Smooth muscle cell (in vitro differentiated cells): Measurements from ENCODE around the gene GMEB2. TPM values are rescaled to one million over a fixed set of nuclear protein-coding genes. Genes with fewer than 3 reads are reported as not detected.

Experiments used
- DNase-seq: peaks from one replicate; lab custom pipeline; 2025; ENCODE audit not compliant: unreplicated experiment; lab: John Stamatoyannopoulos, UW
- H2AFZ ChIP-seq: fragments of 200-600 bp; sonication (generic); 2 replicates; pipeline ENCODE4 v1.6.0; 2016; ENCODE audit warnings: antibody characterized with exemption, low read depth, mild to moderate bottlenecking
- H3F3A ChIP-seq: fragments of 200-600 bp; sonication (generic); 2 replicates; pipeline ENCODE4 v1.6.0; 2017; ENCODE audit warnings: antibody characterized with exemption, low read depth
- H3K27ac ChIP-seq: fragments of 200-600 bp; sonication (generic); 2 replicates; pipeline ENCODE4 v1.5.1; 2016; ENCODE audit warnings: low read depth, mild to moderate bottlenecking
- H3K27me3 ChIP-seq: fragments of 200-600 bp; sonication (generic); 2 replicates; pipeline ENCODE4 v1.6.1; 2016; ENCODE audit warnings: low read depth, mild to moderate bottlenecking
- H3K36me3 ChIP-seq: fragments of 200-600 bp; sonication (generic); 2 replicates; pipeline ENCODE4 v1.5.1; 2016; ENCODE audit warnings: low read depth
- H3K4me1 ChIP-seq: fragments of 200-600 bp; sonication (generic); 2 replicates; pipeline ENCODE4 v1.5.1; 2016; ENCODE audit warnings: low read depth
- H3K4me2 ChIP-seq: fragments of 200-600 bp; sonication (generic); 2 replicates; pipeline ENCODE4 v1.6.0; 2016; ENCODE audit warnings: mild to moderate bottlenecking
- H3K4me3 ChIP-seq: fragments of 200-600 bp; sonication (generic); 2 replicates; pipeline ENCODE4 v1.5.1; 2016; ENCODE audit warnings: mild to moderate bottlenecking
- H3K79me2 ChIP-seq: fragments of 200-600 bp; sonication (generic); 2 replicates; pipeline ENCODE4 v1.6.0; 2016; ENCODE audit warnings: low read depth, mild to moderate bottlenecking
- H3K9ac ChIP-seq: fragments of 200-600 bp; sonication (generic); 2 replicates; pipeline ENCODE4 v1.6.0; 2016; ENCODE audit warnings: low read depth
- H3K9me3 ChIP-seq: fragments of 200-600 bp; sonication (generic); replicated peaks from 2 replicates; pipeline ENCODE4 v1.5.1; 2016; ENCODE audit warnings: low read depth
- H4K20me1 ChIP-seq: fragments of 200-600 bp; sonication (generic); 2 replicates; pipeline ENCODE4 v1.6.0; 2016; ENCODE audit warnings: low read depth
- WGBS: methylation state at CpG from one replicate; pipeline ENCODE4 v1.1.7; 2016; ENCODE audit warnings: low lambda C conversion rate; 5-methylcytosine and 5-hydroxymethylcytosine counted together
- polyA plus RNA-seq: library from polyadenylated mRNA; unstranded; fragments of >200 nt; fragmentation: Nextera tagmentation; extraction: Ambion mirVana; gene quantifications from 2 replicates; pipeline ENCODE4 v1.2.1, GENCODE V29; 2016
- total RNA-seq: library from RNA; depleted of rRNA; stranded (reverse); fragments of >200 nt; gene quantifications from 2 replicates; pipeline ENCODE4 v1.2.3, GENCODE V29; 2014
- TF ChIP-seq, protein P1 (sequence below): fragments of 200-600 bp; sonication (generic); IDR thresholded peaks from 2 replicates; pipeline ENCODE4 v1.5.1; 2017; ENCODE audit warnings: borderline replicate concordance, mild to moderate bottlenecking, antibody characterized with exemption; ENCODE audit not compliant: insufficient read depth, poor library complexity, severe bottlenecking

The GMEB2 gene
- total and polyA plus RNA-seq, 2 experiments from 2014 or later: 8.9 to 11.3 TPM

GRCh38 chr20:63553933-63554290 lies 73.0 kb downstream of the GMEB2 start, which contains the start of gene FNDC11:
FNDC11 (plus strand) TSS chr20:63554159; CDS start chr20:63555664, 1,505 bp downstream.
- Histone ChIP-seq H4K20me1 (no peaks in the 10 kb centered on the region), H2AFZ (peak within 1 kb of the TSS; percentile 84), H3K4me2 (peak within 1 kb of the TSS; percentile 100), H3K36me3 (no peaks in the 10 kb centered on the region), H3F3A (peaks cover 18% of the 10 kb centered on the region), H3K27me3 (no peaks in the 10 kb centered on the region), H3K4me3 (peak within 1 kb of the TSS; percentile 87), H3K9me3 (no peaks in the 10 kb centered on the region), H3K79me2 (no peaks in the 10 kb centered on the region), H3K27ac (peak within 1 kb of the TSS; percentile 67), H3K9ac (peak within 1 kb of the TSS; percentile 93), H3K4me1 (peaks cover 8% of the 10 kb centered on the region)
- DNase-seq: peak; percentile 65
- TF ChIP-seq, protein P1, sequence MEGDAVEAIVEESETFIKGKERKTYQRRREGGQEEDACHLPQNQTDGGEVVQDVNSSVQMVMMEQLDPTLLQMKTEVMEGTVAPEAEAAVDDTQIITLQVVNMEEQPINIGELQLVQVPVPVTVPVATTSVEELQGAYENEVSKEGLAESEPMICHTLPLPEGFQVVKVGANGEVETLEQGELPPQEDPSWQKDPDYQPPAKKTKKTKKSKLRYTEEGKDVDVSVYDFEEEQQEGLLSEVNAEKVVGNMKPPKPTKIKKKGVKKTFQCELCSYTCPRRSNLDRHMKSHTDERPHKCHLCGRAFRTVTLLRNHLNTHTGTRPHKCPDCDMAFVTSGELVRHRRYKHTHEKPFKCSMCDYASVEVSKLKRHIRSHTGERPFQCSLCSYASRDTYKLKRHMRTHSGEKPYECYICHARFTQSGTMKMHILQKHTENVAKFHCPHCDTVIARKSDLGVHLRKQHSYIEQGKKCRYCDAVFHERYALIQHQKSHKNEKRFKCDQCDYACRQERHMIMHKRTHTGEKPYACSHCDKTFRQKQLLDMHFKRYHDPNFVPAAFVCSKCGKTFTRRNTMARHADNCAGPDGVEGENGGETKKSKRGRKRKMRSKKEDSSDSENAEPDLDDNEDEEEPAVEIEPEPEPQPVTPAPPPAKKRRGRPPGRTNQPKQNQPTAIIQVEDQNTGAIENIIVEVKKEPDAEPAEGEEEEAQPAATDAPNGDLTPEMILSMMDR: no peak
- 2% methylated on average over 9 of the region's 34 CpGs for WGBS

GRCh38 chr20:63553251-63553932 lies 73.5 kb downstream of the GMEB2 start:
- Histone ChIP-seq H3K4me3 (peak overlapping the region; percentile 87), H4K20me1 (no peaks in the 10 kb centered on the region), H3K4me1 (peaks cover 8% of the 10 kb centered on the region), H3K27ac (peak overlapping the region; percentile 67), H3K9me3 (no peaks in the 10 kb centered on the region), H3K9ac (peak overlapping the region; percentile 93), H3F3A (peaks cover 18% of the 10 kb centered on the region), H2AFZ (peak overlapping the region; percentile 84), H3K4me2 (peak overlapping the region; percentile 100), H3K27me3 (no peaks in the 10 kb centered on the region), H3K79me2 (no peaks in the 10 kb centered on the region), H3K36me3 (no peaks in the 10 kb centered on the region)
- peak; percentile 90 for DNase-seq
- TF ChIP-seq, protein P1: no peak
- WGBS: 2% methylated on average over 22 of the region's 37 CpGs

DNA sequence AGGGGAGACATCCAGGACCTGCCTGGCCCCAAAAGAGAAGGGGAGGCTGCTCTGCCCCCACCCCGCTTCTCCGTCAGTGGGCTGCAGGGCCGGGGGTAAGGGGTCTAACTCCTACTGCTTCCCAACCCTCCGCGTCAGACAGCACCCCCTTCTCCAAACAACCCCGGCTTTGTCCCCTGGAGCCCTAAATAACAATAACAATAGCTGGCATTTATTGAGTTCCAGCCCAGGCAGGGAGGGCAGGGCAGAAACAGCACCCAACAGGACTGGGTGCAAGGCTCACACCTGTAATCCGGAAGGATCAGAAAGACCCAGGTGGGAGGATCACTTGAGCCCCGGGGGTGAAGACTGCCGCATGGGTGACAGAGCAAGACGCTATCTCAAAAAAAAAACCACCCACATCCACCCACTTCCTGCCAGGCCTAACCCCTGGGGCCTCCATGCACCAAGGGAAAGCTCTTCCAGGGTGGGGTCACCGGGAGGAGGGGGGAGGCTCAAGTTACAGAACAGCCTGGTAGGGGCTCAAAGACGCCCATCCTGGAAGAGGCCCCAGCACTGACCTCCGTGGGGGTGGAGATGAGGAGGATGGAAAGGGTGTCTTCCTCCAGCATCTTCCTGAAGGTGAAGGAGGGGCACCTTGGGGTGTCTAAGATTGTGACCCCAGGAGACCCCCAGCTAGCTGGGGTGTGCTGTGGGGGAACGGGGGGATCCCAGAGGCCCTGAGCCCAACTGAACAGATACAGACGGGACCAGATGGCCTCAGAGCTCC lies 74.2 kb downstream of the GMEB2 start:
- no peak overlapping the region for H3K4me2 ChIP-seq
- H3K9ac ChIP-seq: no peak overlapping the region
- H3F3A ChIP-seq: peaks cover 18% of the 10 kb centered on the region
- no peaks in the 10 kb centered on the region for H3K27me3 ChIP-seq
- DNase-seq: no peak
- no peak overlapping the region for H2AFZ ChIP-seq
- WGBS: 42% methylated on average over 15 of the region's 15 CpGs
- no peaks in the 10 kb centered on the region for H4K20me1 ChIP-seq
- H3K9me3 ChIP-seq: no peaks in the 10 kb centered on the region
- H3K36me3 ChIP-seq: no peaks in the 10 kb centered on the region
- peaks cover 8% of the 10 kb centered on the region for H3K4me1 ChIP-seq
- no peak overlapping the region for H3K4me3 ChIP-seq
- H3K27ac ChIP-seq: no peak overlapping the region
- H3K79me2 ChIP-seq: no peaks in the 10 kb centered on the region
- TF ChIP-seq, protein P1: no peak
